ENCODE measurements around the gene ARID3A.

ARID3A gene

DNA sequence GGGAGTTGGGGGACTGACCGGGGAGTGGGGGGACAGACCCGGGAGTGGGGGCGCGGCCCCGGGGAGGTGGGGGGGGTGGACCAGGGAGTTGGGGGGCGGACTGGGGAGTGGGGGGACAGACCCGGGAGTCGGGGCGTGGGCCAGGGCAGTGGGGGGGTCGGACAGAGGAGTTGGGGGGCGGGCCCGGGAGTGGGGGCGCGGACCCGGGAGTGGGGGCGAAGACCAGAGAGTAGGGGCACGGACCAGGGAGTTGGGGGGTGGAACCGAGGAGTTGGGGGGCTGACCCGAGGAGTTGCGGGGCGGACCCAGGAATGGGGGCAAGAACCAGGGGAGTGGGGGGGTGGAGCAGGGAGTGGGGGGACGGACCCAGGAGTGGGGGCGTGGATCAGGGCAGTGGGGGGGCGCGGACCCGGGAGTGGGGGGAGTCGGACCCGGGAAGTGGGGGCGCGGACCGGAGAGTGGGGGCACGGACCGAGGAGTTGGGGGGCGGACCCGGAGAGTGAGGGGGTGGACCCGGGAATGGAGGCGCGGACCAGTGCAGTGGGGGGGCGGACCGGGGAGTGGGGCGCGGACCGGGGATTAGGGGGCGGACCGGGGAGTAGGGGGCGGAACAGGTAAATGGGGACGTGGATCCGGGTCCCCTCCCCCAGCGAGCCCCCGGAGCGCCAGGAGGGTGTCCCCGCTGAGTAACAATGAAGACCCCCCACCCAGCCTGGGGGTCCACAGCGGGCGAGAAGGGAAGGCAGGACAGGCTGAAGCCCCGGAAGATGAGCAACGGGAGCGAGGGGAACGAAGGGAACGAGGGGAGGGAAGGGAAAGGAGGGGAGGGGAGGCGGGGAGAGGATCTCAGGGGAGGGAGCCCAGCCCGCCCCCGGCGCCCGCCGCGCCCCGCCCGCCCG is 13.4 kb upstream of the ARID3A start:
- DNase-seq, result peak; percentile 54

- DNase-seq, result peak; percentile 85
Measured at GRCh38 chr19:913080-913748, 12.6 kb upstream of the ARID3A start, which contains the start of gene R3HDM4. Gene R3HDM4 (minus strand): TSS chr19:913219. CDS start chr19:913157, 62 bp downstream.

GRCh38 chr19:916645-917322 is 9.1 kb upstream of the ARID3A start:
- no peak for DNase-seq

DNA sequence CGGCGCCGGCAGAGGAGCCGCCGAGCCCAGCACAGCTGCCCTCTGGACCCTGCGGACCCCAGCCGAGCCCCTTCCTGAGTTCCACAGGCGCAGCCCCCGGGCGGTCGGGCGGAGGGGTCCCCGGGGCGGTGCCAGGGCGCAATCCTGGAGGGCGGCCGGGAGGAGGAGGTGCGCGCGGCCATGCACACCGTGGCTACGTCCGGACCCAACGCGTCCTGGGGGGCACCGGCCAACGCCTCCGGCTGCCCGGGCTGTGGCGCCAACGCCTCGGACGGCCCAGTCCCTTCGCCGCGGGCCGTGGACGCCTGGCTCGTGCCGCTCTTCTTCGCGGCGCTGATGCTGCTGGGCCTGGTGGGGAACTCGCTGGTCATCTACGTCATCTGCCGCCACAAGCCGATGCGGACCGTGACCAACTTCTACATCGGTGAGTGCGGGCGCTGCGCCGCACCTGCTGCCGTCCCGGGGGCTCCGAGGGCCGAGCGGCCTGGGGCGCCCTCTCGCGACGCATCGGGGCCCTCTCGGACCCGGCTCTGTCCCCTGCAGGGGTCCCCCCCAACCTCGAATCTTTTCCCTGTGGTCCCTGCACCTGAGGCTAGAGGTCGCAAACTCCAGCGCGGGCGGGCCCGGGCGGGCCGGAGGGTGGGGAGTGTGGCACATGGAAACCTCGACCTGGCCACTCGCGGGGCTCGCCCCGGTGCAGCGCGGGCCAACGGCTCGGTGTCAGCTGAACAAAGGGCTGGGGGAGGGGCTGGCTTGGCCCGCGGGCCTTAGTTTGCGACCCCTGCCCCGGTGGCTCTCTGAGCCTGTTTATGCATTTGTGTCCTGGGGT is 8.3 kb upstream of the ARID3A start, which contains the start of gene KISS1R:
Gene KISS1R (plus strand): TSS at position 11 of the 829 bp plus-strand sequence. CDS start 170 bp downstream, at position 181.
- DNase-seq, result peak; percentile 81

GRCh38 chr19:918152-918437 is 7.7 kb upstream of the ARID3A start:
- no peak for DNase-seq

- DNase-seq, result no peak
Measured at GRCh38 chr19:918481-919198, 7.2 kb upstream of the ARID3A start.

- peak; percentile 42 for DNase-seq
Measured at GRCh38 chr19:919199-920050, 6.4 kb upstream of the ARID3A start.

DNA sequence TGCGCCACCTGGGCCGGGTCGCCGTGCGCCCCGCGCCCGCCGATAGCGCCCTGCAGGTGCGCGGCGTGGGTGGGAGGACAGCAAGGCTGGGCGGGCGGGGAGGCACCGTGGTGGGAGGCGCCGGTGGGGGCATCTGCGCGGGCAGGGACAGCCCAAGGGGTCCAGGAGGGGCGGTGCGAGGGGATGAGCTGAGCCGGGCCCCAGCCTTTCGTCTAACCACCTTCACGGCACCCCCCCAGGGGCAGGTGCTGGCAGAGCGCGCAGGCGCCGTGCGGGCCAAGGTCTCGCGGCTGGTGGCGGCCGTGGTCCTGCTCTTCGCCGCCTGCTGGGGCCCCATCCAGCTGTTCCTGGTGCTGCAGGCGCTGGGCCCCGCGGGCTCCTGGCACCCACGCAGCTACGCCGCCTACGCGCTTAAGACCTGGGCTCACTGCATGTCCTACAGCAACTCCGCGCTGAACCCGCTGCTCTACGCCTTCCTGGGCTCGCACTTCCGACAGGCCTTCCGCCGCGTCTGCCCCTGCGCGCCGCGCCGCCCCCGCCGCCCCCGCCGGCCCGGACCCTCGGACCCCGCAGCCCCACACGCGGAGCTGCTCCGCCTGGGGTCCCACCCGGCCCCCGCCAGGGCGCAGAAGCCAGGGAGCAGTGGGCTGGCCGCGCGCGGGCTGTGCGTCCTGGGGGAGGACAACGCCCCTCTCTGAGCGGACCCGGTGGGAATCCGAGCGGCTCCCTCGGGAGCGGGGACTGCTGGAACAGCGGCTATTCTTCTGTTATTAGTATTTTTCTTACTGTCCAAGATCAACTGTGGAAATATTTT is 5.6 kb upstream of the ARID3A start:
- peak; percentile 80 for DNase-seq

DNA sequence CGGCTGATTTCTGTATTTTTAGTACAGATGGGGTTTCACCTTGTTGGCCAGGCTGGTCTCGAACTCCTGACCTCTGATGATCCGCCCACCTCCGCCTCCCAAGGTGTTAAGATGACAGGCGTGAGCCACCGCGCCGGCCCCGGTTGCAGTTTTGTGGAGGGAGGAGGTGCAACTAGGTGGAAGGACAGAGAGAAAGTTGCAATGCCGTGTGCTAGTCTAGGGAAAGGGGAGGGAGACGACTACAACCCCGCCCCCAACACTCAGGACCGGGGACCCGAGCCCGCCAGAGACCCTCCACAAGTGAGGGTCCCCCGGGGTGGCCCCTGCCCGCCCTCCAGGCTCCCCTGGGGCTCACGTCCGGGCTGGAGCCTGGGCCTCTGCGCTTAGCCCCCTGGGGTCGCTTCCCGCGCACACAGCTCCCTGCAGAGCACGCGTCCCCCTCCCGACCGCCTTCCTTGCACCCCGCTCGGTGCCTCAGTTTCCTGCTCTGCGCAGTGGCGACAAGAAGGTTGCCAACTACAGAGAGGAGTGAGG is 1.2 kb upstream of the ARID3A start:
- no peak for DNase-seq

DNA sequence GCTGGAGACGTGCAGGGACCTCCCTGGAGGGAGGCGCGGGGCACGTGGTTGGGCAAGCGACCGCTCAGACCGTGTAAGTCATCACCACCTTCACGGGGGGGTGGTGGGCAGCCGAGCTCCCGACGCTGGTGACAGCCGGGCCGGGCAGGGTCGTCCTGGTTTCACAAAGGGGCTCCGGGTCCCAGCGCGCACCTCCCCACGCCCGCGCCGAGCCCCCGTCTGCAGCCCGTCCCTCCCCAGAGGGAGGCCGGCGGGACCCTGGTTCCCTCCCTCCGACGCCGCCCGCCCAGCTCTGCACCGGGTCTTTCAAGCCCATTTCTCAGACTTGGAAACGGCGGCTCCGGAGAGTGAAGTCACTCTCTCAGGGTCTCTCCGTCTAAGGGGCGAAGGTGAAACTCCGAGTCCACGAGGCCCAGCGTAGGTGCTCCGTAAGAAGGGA is 729 bp upstream of the ARID3A start:
- no peak for DNase-seq

DNA sequence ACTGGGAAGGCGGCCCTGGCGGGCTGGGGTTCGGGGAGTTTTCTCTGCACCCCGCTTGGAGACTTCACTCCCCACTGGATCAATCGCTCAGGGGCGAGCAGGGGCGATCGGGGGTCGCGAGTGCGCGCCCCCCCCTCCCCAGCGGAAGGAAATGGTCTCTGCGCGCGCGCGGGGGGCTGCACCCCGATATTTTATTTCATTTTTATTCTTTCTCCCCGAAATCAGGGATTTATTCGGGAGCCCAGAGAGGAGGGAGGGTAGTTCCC is 421 bp downstream of the ARID3A start:
- no peak for DNase-seq

- DNase-seq, result peak; percentile 52
Measured at GRCh38 chr19:926589-927350, 935 bp downstream of the ARID3A start.

GRCh38 chr19:927351-927779 is 1.5 kb downstream of the ARID3A start:
- DNase-seq, result no peak

GRCh38 chr19:927780-928401 is 2.1 kb downstream of the ARID3A start:
- DNase-seq, result no peak

DNA sequence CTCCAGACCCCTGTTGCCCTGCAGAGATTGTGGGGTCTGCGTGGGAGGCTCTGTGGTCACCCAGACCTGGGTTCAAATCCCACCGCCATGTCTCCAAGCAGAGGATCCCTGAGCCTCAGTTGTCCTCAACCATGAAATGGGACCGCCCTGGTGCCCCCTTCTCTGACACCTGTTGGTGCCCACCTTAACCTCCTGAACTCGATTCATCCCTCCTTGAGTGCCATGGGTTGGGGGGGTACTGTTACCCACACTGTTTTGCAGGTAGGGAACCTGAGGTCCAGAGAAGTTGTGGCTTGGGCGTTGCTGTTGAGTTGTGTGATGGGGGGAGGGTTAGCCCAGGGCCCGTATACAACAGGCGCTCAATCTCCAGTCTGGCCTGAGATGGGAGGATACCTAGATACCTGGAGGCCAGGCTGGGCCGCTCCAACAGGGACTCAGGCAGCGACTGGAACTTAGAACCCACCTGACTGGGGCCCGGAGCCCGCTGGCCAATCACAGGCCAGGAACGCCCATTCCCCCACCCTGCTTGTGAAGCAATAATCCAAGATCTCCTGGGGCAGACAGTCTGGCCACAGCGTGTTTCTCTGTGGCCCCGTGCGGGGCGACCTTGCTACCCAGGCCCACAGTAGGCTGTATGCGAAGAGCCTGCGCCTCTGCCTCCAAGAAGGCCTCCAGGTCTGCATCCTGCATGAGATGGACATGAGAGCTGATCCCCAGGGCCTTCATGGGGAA is 2.8 kb downstream of the ARID3A start:
- no peak for DNase-seq

- no peak for DNase-seq
Measured at GRCh38 chr19:929203-929890, 3.5 kb downstream of the ARID3A start.

GRCh38 chr19:929891-930258 is 4.0 kb downstream of the ARID3A start:
- no peak for DNase-seq

Data from CD4-positive, alpha-beta T cell treated with Interferon gamma for 1 hour (primary cell).